ENCODE measurements around the gene TTC39A.

GRCh38 chr1:51347398-51348146 is 17.2 kb upstream of the TTC39A start:
- no peak for TF ChIP-seq CTCF (IDR thresholded peaks at IDR 0.05)
- TF ChIP-seq POLR2A (IDR thresholded peaks at IDR 0.05), result no peak

Data from vagina (tissue), 2 donors.